ENCODE measurements around the gene ZNF556. TPM values are rescaled to one million over a fixed set of nuclear protein-coding genes. Genes with fewer than 3 reads are reported as not detected.
"Not testable (repeated sequence)": the region's sequence is repeated elsewhere in the genome, so short reads cannot be mapped to it uniquely, and the experiment has no call there.

The ZNF556 gene
- total RNA-seq, 1 donor from 2014 or later: not detected

GRCh38 chr19:2896694-2897093, 29.6 kb downstream of the ZNF556 start:
- no peaks in the 10 kb centered on the region for H3K27me3 Mint-ChIP-seq (ENCODE audit: unreplicated experiment)
- TF ChIP-seq, protein P1, sequence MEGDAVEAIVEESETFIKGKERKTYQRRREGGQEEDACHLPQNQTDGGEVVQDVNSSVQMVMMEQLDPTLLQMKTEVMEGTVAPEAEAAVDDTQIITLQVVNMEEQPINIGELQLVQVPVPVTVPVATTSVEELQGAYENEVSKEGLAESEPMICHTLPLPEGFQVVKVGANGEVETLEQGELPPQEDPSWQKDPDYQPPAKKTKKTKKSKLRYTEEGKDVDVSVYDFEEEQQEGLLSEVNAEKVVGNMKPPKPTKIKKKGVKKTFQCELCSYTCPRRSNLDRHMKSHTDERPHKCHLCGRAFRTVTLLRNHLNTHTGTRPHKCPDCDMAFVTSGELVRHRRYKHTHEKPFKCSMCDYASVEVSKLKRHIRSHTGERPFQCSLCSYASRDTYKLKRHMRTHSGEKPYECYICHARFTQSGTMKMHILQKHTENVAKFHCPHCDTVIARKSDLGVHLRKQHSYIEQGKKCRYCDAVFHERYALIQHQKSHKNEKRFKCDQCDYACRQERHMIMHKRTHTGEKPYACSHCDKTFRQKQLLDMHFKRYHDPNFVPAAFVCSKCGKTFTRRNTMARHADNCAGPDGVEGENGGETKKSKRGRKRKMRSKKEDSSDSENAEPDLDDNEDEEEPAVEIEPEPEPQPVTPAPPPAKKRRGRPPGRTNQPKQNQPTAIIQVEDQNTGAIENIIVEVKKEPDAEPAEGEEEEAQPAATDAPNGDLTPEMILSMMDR (IDR thresholded peaks at IDR 0.05; ENCODE audit: partially characterized antibody, unreplicated experiment): no peak
- H3K36me3 Mint-ChIP-seq (ENCODE audit: unreplicated experiment): peaks cover 4% of the 10 kb centered on the region
- H3K4me3 Mint-ChIP-seq (ENCODE audit: unreplicated experiment): no peak overlapping the region
- no peak overlapping the region for H3K27ac Mint-ChIP-seq (ENCODE audit: unreplicated experiment)
- no peak for DNase-seq
- peaks cover 7% of the 10 kb centered on the region for H3K9me3 Mint-ChIP-seq (ENCODE audit: unreplicated experiment)
- peaks cover 2% of the 10 kb centered on the region for H3K4me1 Mint-ChIP-seq (ENCODE audit: low read depth, unreplicated experiment)

GRCh38 chr19:2900296-2901252, 33.4 kb downstream of the ZNF556 start, which contains the start of gene ZNF57:
ZNF57 (plus strand) TSS chr19:2900928; CDS start chr19:2901046, 118 bp downstream.
- Mint-ChIP-seq H3K4me1 (ENCODE audit: low read depth, unreplicated experiment) (peaks cover 2% of the 10 kb centered on the region), H3K9me3 (ENCODE audit: unreplicated experiment) (peaks cover 9% of the 10 kb centered on the region), H3K4me3 (ENCODE audit: unreplicated experiment) (peak within 1 kb of the TSS; percentile 95), H3K36me3 (ENCODE audit: unreplicated experiment) (peaks cover 4% of the 10 kb centered on the region), H3K27ac (ENCODE audit: unreplicated experiment) (peak within 1 kb of the TSS; percentile 72), H3K27me3 (ENCODE audit: unreplicated experiment) (no peaks in the 10 kb centered on the region)
- TF ChIP-seq, protein P1 (IDR thresholded peaks at IDR 0.05; ENCODE audit: partially characterized antibody, unreplicated experiment): no peak
- DNase-seq: peak; percentile 99

- no peak overlapping the region for H3K4me3 Mint-ChIP-seq (ENCODE audit: unreplicated experiment)
- peaks cover 6% of the 10 kb centered on the region for H3K9me3 Mint-ChIP-seq (ENCODE audit: unreplicated experiment)
- TF ChIP-seq, protein P1 (IDR thresholded peaks at IDR 0.05; ENCODE audit: partially characterized antibody, unreplicated experiment): no peak
- DNase-seq: no peak
- H3K36me3 Mint-ChIP-seq (ENCODE audit: unreplicated experiment): peaks cover 6% of the 10 kb centered on the region
- H3K4me1 Mint-ChIP-seq (ENCODE audit: low read depth, unreplicated experiment): peaks cover 2% of the 10 kb centered on the region
- no peak overlapping the region for H3K27ac Mint-ChIP-seq (ENCODE audit: unreplicated experiment)
- peaks cover 5% of the 10 kb centered on the region for H3K27me3 Mint-ChIP-seq (ENCODE audit: unreplicated experiment)
Measured at GRCh38 chr19:2902590-2903218, 35.6 kb downstream of the ZNF556 start.

DNA sequence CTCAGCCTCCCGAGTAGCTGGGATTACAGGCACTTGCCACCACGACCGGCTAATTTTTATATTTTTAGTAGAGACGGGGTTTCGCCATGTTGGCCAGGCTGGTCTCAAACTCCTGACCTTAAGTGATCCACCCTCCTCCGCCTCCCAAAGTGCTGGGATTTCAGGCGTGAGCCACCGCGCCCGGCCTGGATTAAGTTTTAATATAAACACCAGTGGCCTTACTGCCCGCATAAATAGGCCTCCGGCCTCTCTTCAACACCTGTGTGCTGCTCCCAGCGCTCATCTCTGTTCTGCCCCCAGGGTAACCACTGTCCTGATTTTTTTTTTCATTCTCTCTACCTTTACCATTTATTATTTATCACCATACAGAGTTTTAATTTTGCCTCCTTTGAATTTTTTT, 36.2 kb downstream of the ZNF556 start:
- peak overlapping the region; percentile 36 for H3K27ac Mint-ChIP-seq (ENCODE audit: unreplicated experiment)
- not testable (repeated sequence) for H3K4me3 Mint-ChIP-seq (ENCODE audit: unreplicated experiment); DNase-seq; H3K9me3 Mint-ChIP-seq (ENCODE audit: unreplicated experiment); H3K4me1 Mint-ChIP-seq (ENCODE audit: low read depth, unreplicated experiment); H3K27me3 Mint-ChIP-seq (ENCODE audit: unreplicated experiment); H3K36me3 Mint-ChIP-seq (ENCODE audit: unreplicated experiment)

GRCh38 chr19:2905918-2906519, 38.9 kb downstream of the ZNF556 start:
- Mint-ChIP-seq H3K36me3 (ENCODE audit: unreplicated experiment) (peaks cover 9% of the 10 kb centered on the region), H3K9me3 (ENCODE audit: unreplicated experiment) (peaks cover 4% of the 10 kb centered on the region), H3K27ac (ENCODE audit: unreplicated experiment) (no peak overlapping the region), H3K4me1 (ENCODE audit: low read depth, unreplicated experiment) (peaks cover 2% of the 10 kb centered on the region), H3K4me3 (ENCODE audit: unreplicated experiment) (no peak overlapping the region), H3K27me3 (ENCODE audit: unreplicated experiment) (peaks cover 5% of the 10 kb centered on the region)
- TF ChIP-seq, protein P1 (IDR thresholded peaks at IDR 0.05; ENCODE audit: partially characterized antibody, unreplicated experiment): no peak
- DNase-seq: no peak

All from glutamatergic neuron (in vitro differentiated cells).